ENCODE measurements around the gene WT1.
A peak's percentile ranks its signal among the peaks of the same experiment; 100 is the strongest.

The WT1 gene

GRCh38 chr11:32421992-32422391 is 13.3 kb downstream of the WT1 start:
- no peak for DNase-seq (ENCODE audit: low read depth in 2 of 2)

- no peak for DNase-seq (ENCODE audit: low read depth in 2 of 2)
Observed at GRCh38 chr11:32420937-32421901, 14.1 kb downstream of the WT1 start.

- no peak for DNase-seq (ENCODE audit: low read depth in 2 of 2)
Observed at GRCh38 chr11:32420139-32420538, 15.2 kb downstream of the WT1 start.

- no peak for DNase-seq (ENCODE audit: low read depth in 2 of 2)
Observed at GRCh38 chr11:32418836-32419235, 16.5 kb downstream of the WT1 start.

GRCh38 chr11:32417806-32418205 is 17.5 kb downstream of the WT1 start:
- no peak for DNase-seq (ENCODE audit: low read depth in 2 of 2)

GRCh38 chr11:32416301-32416700 is 19.0 kb downstream of the WT1 start:
- no peak for DNase-seq (ENCODE audit: low read depth in 2 of 2)

GRCh38 chr11:32414925-32415324 is 20.4 kb downstream of the WT1 start:
- no peak for DNase-seq (ENCODE audit: low read depth in 2 of 2)

- DNase-seq (ENCODE audit: low read depth in 2 of 2), result no peak
Observed at GRCh38 chr11:32411942-32412615, 23.3 kb downstream of the WT1 start.

- DNase-seq (ENCODE audit: low read depth in 2 of 2), result no peak
Observed at GRCh38 chr11:32405592-32405991, 29.7 kb downstream of the WT1 start.

- no peak for DNase-seq (ENCODE audit: low read depth in 2 of 2)
Observed at GRCh38 chr11:32402836-32403235, 32.5 kb downstream of the WT1 start.

- DNase-seq (ENCODE audit: low read depth in 2 of 2), result no peak
Observed at GRCh38 chr11:32400670-32401369, 34.5 kb downstream of the WT1 start.

GRCh38 chr11:32400196-32400595 is 35.1 kb downstream of the WT1 start:
- peak; percentile 20 to 25 for DNase-seq (ENCODE audit: low read depth in 2 of 2)

GRCh38 chr11:32396991-32397390 is 38.3 kb downstream of the WT1 start:
- DNase-seq (ENCODE audit: low read depth in 2 of 2), result no peak

- DNase-seq (ENCODE audit: low read depth in 2 of 2), result no peak
Observed at GRCh38 chr11:32396331-32396730, 39.0 kb downstream of the WT1 start.

GRCh38 chr11:32395127-32395526 is 40.2 kb downstream of the WT1 start:
- no peak for DNase-seq (ENCODE audit: low read depth in 2 of 2)

- DNase-seq (ENCODE audit: low read depth in 2 of 2), result no peak
Observed at GRCh38 chr11:32392840-32393239, 42.5 kb downstream of the WT1 start.

- peak; percentile 49 to 51 for DNase-seq (ENCODE audit: low read depth in 2 of 2)
Observed at GRCh38 chr11:32391956-32392553, 43.3 kb downstream of the WT1 start.

- DNase-seq (ENCODE audit: low read depth in 2 of 2), result no peak
Observed at GRCh38 chr11:32391479-32391878, 43.9 kb downstream of the WT1 start.

- DNase-seq (ENCODE audit: low read depth in 2 of 2), result no peak
Observed at GRCh38 chr11:32390712-32391111, 44.6 kb downstream of the WT1 start.

- no peak for DNase-seq (ENCODE audit: low read depth in 2 of 2)
Observed at GRCh38 chr11:32388871-32389770, 46.2 kb downstream of the WT1 start.

- no peak for DNase-seq (ENCODE audit: low read depth in 2 of 2)
Observed at GRCh38 chr11:32388365-32388764, 47.0 kb downstream of the WT1 start.

Data from fibroblast of skin of left biceps (primary cell).